Neutrophil (primary cell): ENCODE data around the gene RBCK1.

Experiments used
- H3K27ac ChIP-seq: fragments of 200-600 bp; sonication (generic); 2 replicates; pipeline ENCODE4 v1.5.1; 2016; ENCODE audit warnings: mild to moderate bottlenecking, moderate library complexity
- H3K27me3 ChIP-seq: fragments of 200-600 bp; sonication (generic); 2 replicates; pipeline ENCODE4 v1.6.0; 2016; ENCODE audit warnings: mild to moderate bottlenecking
- H3K36me3 ChIP-seq: fragments of 200-600 bp; sonication (generic); 2 replicates; pipeline ENCODE4 v1.5.1; 2017
- H3K4me1 ChIP-seq, 2 experiments: fragments of 200-600 bp in 1 of 2; sonication (generic) in 1 of 2; 1 replicate in 1 of 2; 2 replicates in 1 of 2; pipeline versions ENCODE4 v1.5.1 to v1.6.1; 2013 to 2016; ENCODE audit warnings: low read depth in 1 of 2, low read length in 1 of 2, mild to moderate bottlenecking in 1 of 2, moderate library complexity in 1 of 2; ENCODE audit not compliant: control insufficient read depth in 1 of 2, insufficient read depth in 1 of 2
- H3K4me3 ChIP-seq, 2 experiments: fragments of 200-600 bp in 1 of 2; sonication (generic) in 1 of 2; 1 replicate in 1 of 2; 2 replicates in 1 of 2; pipeline ENCODE4 v1.5.1; 2013 to 2016; ENCODE audit warnings: low read depth in 1 of 2, low read length in 1 of 2, mild to moderate bottlenecking in 1 of 2, moderate library complexity in 1 of 2
- H3K9me3 ChIP-seq: fragments of 200-600 bp; sonication (generic); 2 replicates; pipeline ENCODE4 v1.5.1; 2016
- TF ChIP-seq, protein P1 (sequence below): fragments of 200-600 bp; sonication (generic); IDR thresholded peaks from 2 replicates; pipeline ENCODE4 v1.5.1; 2016; ENCODE audit warnings: antibody characterized with exemption

Gene RBCK1

DNA sequence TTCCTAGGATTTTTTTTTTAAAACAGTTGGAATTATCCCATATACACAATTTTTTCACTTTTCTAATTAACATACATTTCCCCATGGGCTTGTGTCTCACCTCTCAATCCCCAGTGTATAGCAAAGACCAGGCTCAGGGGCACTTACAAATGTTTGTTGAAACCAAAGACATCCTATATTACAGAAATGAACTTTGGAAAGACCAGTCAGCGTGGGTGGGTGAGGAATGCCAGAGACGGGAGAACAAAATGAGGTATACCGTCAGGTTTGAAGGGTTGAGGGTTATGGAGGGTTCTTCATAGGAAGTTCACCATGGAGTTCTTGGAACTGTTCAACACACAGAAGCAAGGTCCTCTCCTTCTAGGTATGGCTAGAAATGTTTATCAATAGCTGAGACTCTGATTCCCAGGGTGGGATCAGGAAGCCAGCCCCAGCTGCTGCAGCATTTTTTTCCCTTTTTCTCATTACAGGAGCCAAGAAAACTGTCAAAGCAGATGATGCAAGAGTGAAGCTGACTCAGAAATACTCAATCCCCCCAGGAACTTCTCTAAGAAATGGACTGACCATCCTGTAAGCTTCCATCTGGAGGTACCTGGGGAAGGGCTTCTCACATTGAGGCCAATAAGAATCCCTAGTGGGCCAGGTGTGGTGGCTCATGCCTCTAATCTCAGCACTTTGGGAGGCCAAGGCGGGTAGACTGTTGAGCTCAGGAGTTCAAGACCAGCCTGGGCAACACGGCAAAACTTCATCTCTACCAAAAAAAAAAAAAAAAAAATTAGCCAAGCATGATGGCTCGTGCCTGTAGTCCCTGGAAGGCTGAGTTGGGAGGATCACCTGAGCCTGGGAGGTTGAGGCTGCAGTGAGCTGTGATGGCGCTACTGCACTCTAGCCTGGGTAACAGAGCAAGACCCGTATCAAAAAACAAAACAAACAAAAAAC lies 70.2 kb downstream of the RBCK1 start:
- H3K27ac ChIP-seq: no peak overlapping the region
- H3K36me3 ChIP-seq: peaks cover 25% of the 10 kb centered on the region

DNA sequence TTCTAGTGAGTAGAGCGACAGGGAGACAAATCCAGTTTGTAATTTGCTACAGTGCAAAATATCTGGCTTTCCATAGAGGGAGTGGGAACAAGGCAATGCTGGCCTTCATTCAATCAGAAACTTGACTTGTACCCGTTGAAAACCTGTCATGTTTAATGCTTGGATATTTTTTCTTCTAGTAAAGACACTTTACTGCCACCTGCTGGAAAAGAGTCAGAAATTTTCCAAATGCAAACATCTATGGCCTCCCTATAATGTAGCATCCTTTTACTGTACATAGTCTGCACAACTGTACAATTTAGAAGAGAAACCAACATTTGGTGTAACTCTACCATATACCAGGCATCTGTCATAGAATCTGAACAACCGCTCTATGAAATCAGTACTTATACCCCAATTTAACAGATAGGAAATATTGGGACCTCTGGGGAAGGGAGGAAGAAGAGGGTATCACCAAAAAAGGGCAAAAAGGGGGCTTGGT lies 70.9 kb downstream of the RBCK1 start:
- no peak overlapping the region for H3K4me3 ChIP-seq
- no peaks in the 10 kb centered on the region for H3K9me3 ChIP-seq
- no peak overlapping the region for H3K27ac ChIP-seq
- peaks cover 32% of the 10 kb centered on the region for H3K36me3 ChIP-seq
- no peaks in the 10 kb centered on the region for H3K27me3 ChIP-seq
- TF ChIP-seq, protein P1, sequence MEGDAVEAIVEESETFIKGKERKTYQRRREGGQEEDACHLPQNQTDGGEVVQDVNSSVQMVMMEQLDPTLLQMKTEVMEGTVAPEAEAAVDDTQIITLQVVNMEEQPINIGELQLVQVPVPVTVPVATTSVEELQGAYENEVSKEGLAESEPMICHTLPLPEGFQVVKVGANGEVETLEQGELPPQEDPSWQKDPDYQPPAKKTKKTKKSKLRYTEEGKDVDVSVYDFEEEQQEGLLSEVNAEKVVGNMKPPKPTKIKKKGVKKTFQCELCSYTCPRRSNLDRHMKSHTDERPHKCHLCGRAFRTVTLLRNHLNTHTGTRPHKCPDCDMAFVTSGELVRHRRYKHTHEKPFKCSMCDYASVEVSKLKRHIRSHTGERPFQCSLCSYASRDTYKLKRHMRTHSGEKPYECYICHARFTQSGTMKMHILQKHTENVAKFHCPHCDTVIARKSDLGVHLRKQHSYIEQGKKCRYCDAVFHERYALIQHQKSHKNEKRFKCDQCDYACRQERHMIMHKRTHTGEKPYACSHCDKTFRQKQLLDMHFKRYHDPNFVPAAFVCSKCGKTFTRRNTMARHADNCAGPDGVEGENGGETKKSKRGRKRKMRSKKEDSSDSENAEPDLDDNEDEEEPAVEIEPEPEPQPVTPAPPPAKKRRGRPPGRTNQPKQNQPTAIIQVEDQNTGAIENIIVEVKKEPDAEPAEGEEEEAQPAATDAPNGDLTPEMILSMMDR: peak; percentile 75
- H3K4me1 ChIP-seq: no peaks in the 10 kb centered on the region

More for the DNA sequence above, 70.2 kb downstream of the RBCK1 start:
- H3K4me1 ChIP-seq: no peaks in the 10 kb centered on the region
- H3K27me3 ChIP-seq: no peaks in the 10 kb centered on the region
- TF ChIP-seq, protein P1: no peak
- no peaks in the 10 kb centered on the region for H3K9me3 ChIP-seq
- H3K4me3 ChIP-seq: no peak overlapping the region

DNA sequence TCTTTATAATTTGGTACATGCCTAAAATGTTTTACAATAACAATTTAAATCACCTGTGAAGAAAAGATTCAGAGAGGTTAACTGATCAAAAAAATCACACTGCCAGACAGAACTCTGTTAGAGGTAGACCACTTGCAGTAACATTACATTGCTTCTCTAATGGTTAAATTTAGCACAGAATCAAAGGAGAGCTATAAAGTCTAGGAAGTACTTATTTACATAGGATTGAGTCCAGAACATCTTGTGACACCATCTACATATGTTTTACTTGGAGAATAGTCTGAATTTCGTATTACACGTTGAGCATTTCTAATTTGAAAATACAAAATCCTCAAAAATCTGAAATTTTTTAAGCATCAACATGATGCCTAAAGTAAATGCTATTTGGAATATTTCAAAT lies 71.4 kb downstream of the RBCK1 start:
- Histone ChIP-seq H3K4me3 (no peak overlapping the region), H3K27me3 (no peaks in the 10 kb centered on the region), H3K27ac (no peak overlapping the region), H3K36me3 (peaks cover 37% of the 10 kb centered on the region), H3K4me1 (no peaks in the 10 kb centered on the region), H3K9me3 (no peaks in the 10 kb centered on the region)
- TF ChIP-seq, protein P1: no peak

DNA sequence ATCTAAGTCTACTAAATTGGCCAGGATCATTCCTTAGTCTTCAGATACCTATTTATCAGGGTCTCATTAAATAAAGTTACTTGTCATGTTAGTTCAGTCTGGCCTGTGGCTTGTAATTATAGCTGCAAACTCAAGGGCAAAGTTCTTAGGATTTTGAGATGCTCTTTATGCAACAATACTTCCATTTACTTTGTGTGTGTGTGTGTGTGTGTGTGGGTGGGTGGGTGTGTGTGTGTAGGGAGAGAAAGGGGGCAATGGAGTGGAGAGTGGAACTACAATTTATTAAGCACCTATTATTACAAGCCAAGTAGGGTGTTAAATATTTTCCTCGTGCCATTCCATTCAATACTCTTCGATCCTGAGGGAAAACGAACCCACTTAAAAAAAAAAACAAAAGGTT lies 71.9 kb downstream of the RBCK1 start:
- Histone ChIP-seq H3K27ac (no peak overlapping the region), H3K9me3 (no peaks in the 10 kb centered on the region), H3K36me3 (peaks cover 40% of the 10 kb centered on the region), H3K4me3 (no peak overlapping the region), H3K27me3 (no peaks in the 10 kb centered on the region), H3K4me1 (no peaks in the 10 kb centered on the region)
- TF ChIP-seq, protein P1: no peak

DNA sequence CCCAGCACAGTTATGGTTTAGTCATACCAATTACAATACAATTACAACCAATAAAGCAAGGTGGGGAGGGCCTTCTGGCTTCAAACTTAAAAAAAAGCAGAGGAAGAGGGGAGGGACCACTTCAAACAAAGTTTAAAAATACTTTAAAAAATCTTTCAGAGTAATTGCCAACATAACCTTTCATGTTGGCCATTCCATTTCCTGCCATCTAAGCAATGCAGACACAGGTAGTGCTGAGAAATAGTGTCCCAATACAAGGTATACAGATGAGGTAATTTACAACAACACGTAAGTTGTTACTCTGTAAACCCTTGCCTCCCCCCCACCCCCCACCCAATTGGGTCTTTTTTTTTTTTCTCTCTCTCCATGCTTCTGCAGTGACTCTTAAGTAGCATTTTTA lies 73.1 kb downstream of the RBCK1 start:
- Histone ChIP-seq H3K36me3 (peaks cover 52% of the 10 kb centered on the region), H3K9me3 (no peaks in the 10 kb centered on the region), H3K27ac (no peak overlapping the region), H3K4me3 (no peak overlapping the region), H3K4me1 (no peaks in the 10 kb centered on the region), H3K27me3 (no peaks in the 10 kb centered on the region)
- TF ChIP-seq, protein P1: no peak
